Muscle layer of colon (tissue), 2 donors: Measurements from ENCODE around the gene NDUFB11.
A peak's percentile ranks its signal among the peaks of the same experiment; 100 is the strongest.

Experiments used
- H3K27ac ChIP-seq: one replicate; pipeline ENCODE4 v1.7.0; 2013; ENCODE audit warnings: low read depth, mild to moderate bottlenecking, low read length, moderate library complexity
- H3K27me3 ChIP-seq, 2 donors: one replicate each; pipeline ENCODE4 v1.7.0; 2013; ENCODE audit warnings: low read length in 2 of 2, mild to moderate bottlenecking in 2 of 2; ENCODE audit not compliant: insufficient read depth in 2 of 2, control insufficient read depth in 1 of 2
- H3K36me3 ChIP-seq: one replicate; pipeline ENCODE4 v1.7.0; 2013; ENCODE audit warnings: mild to moderate bottlenecking, low read length; ENCODE audit not compliant: insufficient read depth
- H3K4me1 ChIP-seq: one replicate; pipeline ENCODE4 v1.7.0; 2013; ENCODE audit warnings: mild to moderate bottlenecking, low read length; ENCODE audit not compliant: insufficient read depth
- H3K4me3 ChIP-seq, 2 donors: one replicate each; pipeline ENCODE4 v1.7.0; 2013; ENCODE audit warnings: low read length in 2 of 2, low read depth in 1 of 2, mild to moderate bottlenecking in 1 of 2, moderate library complexity in 1 of 2
- H3K9ac ChIP-seq: one replicate; pipeline ENCODE4 v1.7.0; 2013; ENCODE audit warnings: low read length
- H3K9me3 ChIP-seq: one replicate; pipeline ENCODE4 v1.7.0; 2013; ENCODE audit warnings: mild to moderate bottlenecking, low read length
- donor health status: abdominal sarcoma.
- donor health status: Adenocarcinoma of cecum.

Gene NDUFB11

GRCh38 chrX:47160781-47161180, 16.3 kb upstream of the NDUFB11 start:
- Histone ChIP-seq H3K9me3 (no peaks in the 10 kb centered on the region), H3K36me3 (peaks cover 7% of the 10 kb centered on the region), H3K4me1 (no peaks in the 10 kb centered on the region), H3K27ac (no peak overlapping the region), H3K27me3 (no peaks in the 10 kb centered on the region), H3K9ac (no peak overlapping the region), H3K4me3 (no peak overlapping the region)

- Histone ChIP-seq H3K9me3 (no peaks in the 10 kb centered on the region), H3K4me3 (no peak overlapping the region), H3K27me3 (no peaks in the 10 kb centered on the region), H3K36me3 (peaks cover 7% of the 10 kb centered on the region), H3K4me1 (no peaks in the 10 kb centered on the region), H3K9ac (no peak overlapping the region), H3K27ac (no peak overlapping the region)
Observed at GRCh38 chrX:47158781-47159180, 14.3 kb upstream of the NDUFB11 start.

- Histone ChIP-seq H3K4me1 (no peaks in the 10 kb centered on the region), H3K27ac (no peak overlapping the region), H3K9ac (no peak overlapping the region), H3K27me3 (no peaks in the 10 kb centered on the region), H3K9me3 (no peaks in the 10 kb centered on the region), H3K36me3 (peaks cover 7% of the 10 kb centered on the region), H3K4me3 (no peak overlapping the region)
Observed at GRCh38 chrX:47158131-47158530, 13.6 kb upstream of the NDUFB11 start.

GRCh38 chrX:47156611-47157520, 12.4 kb upstream of the NDUFB11 start:
- Histone ChIP-seq H3K4me1 (no peaks in the 10 kb centered on the region), H3K36me3 (peaks cover 7% of the 10 kb centered on the region), H3K9ac (no peak overlapping the region), H3K9me3 (no peaks in the 10 kb centered on the region), H3K27me3 (no peaks in the 10 kb centered on the region), H3K27ac (no peak overlapping the region), H3K4me3 (no peak overlapping the region)

- H3K4me3 ChIP-seq: no peak overlapping the region
- H3K27me3 ChIP-seq: peaks cover 0 to 5% of the 10 kb centered on the region in 2 donors
- no peaks in the 10 kb centered on the region for H3K9me3 ChIP-seq
- no peak overlapping the region for H3K9ac ChIP-seq
- H3K36me3 ChIP-seq: peaks cover under 1% of the 10 kb centered on the region
- peaks cover 12% of the 10 kb centered on the region for H3K4me1 ChIP-seq
- no peak overlapping the region for H3K27ac ChIP-seq
Observed at GRCh38 chrX:47151435-47151834, 6.9 kb upstream of the NDUFB11 start.

- Histone ChIP-seq H3K9ac (no peak overlapping the region), H3K4me1 (peaks cover 17% of the 10 kb centered on the region), H3K4me3 (no peak overlapping the region), H3K9me3 (no peaks in the 10 kb centered on the region), H3K36me3 (no peaks in the 10 kb centered on the region), H3K27ac (no peak overlapping the region), H3K27me3 (peaks cover 0 to 5% of the 10 kb centered on the region in 2 donors)
Observed at GRCh38 chrX:47148946-47149345, 4.4 kb upstream of the NDUFB11 start.

- Histone ChIP-seq H3K27ac (no peak overlapping the region), H3K4me3 (peak overlapping the region in 1 of 2 donors; percentile 73), H3K36me3 (peaks cover 3% of the 10 kb centered on the region), H3K27me3 (peaks cover 0 to 5% of the 10 kb centered on the region in 2 donors), H3K4me1 (peaks cover 24% of the 10 kb centered on the region), H3K9me3 (no peaks in the 10 kb centered on the region), H3K9ac (no peak overlapping the region)
Observed at GRCh38 chrX:47146936-47147859, 2.7 kb upstream of the NDUFB11 start.

GRCh38 chrX:47146121-47146935, 1.8 kb upstream of the NDUFB11 start:
- Histone ChIP-seq H3K27ac (no peak overlapping the region), H3K4me1 (peaks cover 24% of the 10 kb centered on the region), H3K9ac (peak overlapping the region; percentile 65), H3K36me3 (peaks cover 3% of the 10 kb centered on the region), H3K27me3 (peaks cover 0 to 5% of the 10 kb centered on the region in 2 donors), H3K4me3 (peak overlapping the region; percentile 56 to 73), H3K9me3 (no peaks in the 10 kb centered on the region)

- Histone ChIP-seq H3K4me1 (peaks cover 24% of the 10 kb centered on the region), H3K27me3 (peaks cover 0 to 5% of the 10 kb centered on the region in 2 donors), H3K4me3 (peak overlapping the region; percentile 56 to 73), H3K9ac (peak overlapping the region; percentile 65), H3K36me3 (peaks cover 3% of the 10 kb centered on the region), H3K27ac (peak overlapping the region; percentile 83), H3K9me3 (no peaks in the 10 kb centered on the region)
Observed at GRCh38 chrX:47145395-47146120, 1.1 kb upstream of the NDUFB11 start.

- H3K9me3 ChIP-seq: no peaks in the 10 kb centered on the region
- H3K27ac ChIP-seq: peak overlapping the region; percentile 83
- peaks cover 24% of the 10 kb centered on the region for H3K4me1 ChIP-seq
- H3K27me3 ChIP-seq: peaks cover 0 to 5% of the 10 kb centered on the region in 2 donors
- peak overlapping the region; percentile 39 to 71 for H3K4me3 ChIP-seq
- peaks cover 3% of the 10 kb centered on the region for H3K36me3 ChIP-seq
- peak overlapping the region; percentile 60 for H3K9ac ChIP-seq
Observed at GRCh38 chrX:47143894-47144625, 442 bp downstream of the NDUFB11 start.
